IPS-20b (cell line): Measurements from ENCODE around the gene IL20.

Experiments
- H3K27ac ChIP-seq: one replicate; pipeline ENCODE4 v1.5.1; 2013; ENCODE audit warnings: low read length
- H3K27me3 ChIP-seq: 2 replicates; pipeline ENCODE4 v1.6.1; 2013; ENCODE audit warnings: mild to moderate bottlenecking, low read length, inconsistent platforms; ENCODE audit not compliant: insufficient read depth
- H3K36me3 ChIP-seq: 2 replicates; pipeline ENCODE4 v1.6.1; 2013; ENCODE audit warnings: low read depth, mild to moderate bottlenecking, inconsistent platforms, low read length, moderate library complexity; ENCODE audit not compliant: insufficient read depth
- H3K4me1 ChIP-seq: 2 replicates; pipeline ENCODE4 v1.6.1; 2013; ENCODE audit warnings: mild to moderate bottlenecking, control low read depth, inconsistent platforms, low read length, moderate library complexity; ENCODE audit not compliant: insufficient read depth
- H3K4me3 ChIP-seq: 2 replicates; pipeline ENCODE4 v1.5.1; 2013; ENCODE audit warnings: mild to moderate bottlenecking, low read length, inconsistent platforms
- H3K9ac ChIP-seq: 2 replicates; pipeline ENCODE4 v1.6.1; 2013; ENCODE audit warnings: low read depth, mild to moderate bottlenecking, inconsistent platforms, low read length, moderate library complexity
- H3K9me3 ChIP-seq: 2 replicates; pipeline ENCODE4 v1.6.1; 2013; ENCODE audit warnings: mild to moderate bottlenecking, low read depth, low read length, inconsistent platforms; ENCODE audit not compliant: insufficient read depth

IL20 gene

GRCh38 chr1:206896261-206896660, 30.8 kb downstream of the IL20 start:
- Histone ChIP-seq H3K36me3 (no peaks in the 10 kb centered on the region), H3K9ac (no peak overlapping the region), H3K9me3 (no peaks in the 10 kb centered on the region), H3K27ac (no peak overlapping the region), H3K27me3 (no peaks in the 10 kb centered on the region), H3K4me1 (no peaks in the 10 kb centered on the region; the same call in 1 of the 2 replicates), H3K4me3 (no peak overlapping the region)

DNA sequence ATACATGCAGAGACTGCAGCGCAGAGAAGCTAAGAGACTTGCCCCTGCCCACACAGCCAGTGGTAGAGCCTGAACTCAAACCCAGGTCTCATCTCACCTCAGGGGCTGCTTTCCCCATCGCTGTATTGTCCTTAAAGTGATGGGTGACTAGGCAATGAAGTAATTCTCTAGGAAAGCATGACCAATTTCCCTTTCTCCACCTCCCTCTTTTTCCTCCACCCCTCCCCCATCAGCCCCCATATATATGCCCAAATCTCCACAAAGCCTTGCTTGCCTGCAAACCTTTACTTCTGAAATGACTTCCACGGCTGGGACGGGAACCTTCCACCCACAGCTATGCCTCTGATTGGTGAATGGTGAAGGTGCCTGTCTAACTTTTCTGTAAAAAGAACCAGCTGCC, 31.8 kb downstream of the IL20 start, which contains the start of gene IL24:
TSS of gene IL24 (plus strand) at position 269 of the 400 bp plus-strand sequence. CDS start 390 bp downstream, outside the sequence.
- H3K36me3 ChIP-seq = no peaks in the 10 kb centered on the region
- H3K9ac ChIP-seq = no peak within 1 kb of the TSS
- H3K27me3 ChIP-seq = no peaks in the 10 kb centered on the region
- H3K4me3 ChIP-seq = no peak within 1 kb of the TSS
- no peaks in the 10 kb centered on the region for H3K9me3 ChIP-seq
- H3K4me1 ChIP-seq = no peaks in the 10 kb centered on the region; the same call in 1 of the 2 replicates
- no peak within 1 kb of the TSS for H3K27ac ChIP-seq

DNA sequence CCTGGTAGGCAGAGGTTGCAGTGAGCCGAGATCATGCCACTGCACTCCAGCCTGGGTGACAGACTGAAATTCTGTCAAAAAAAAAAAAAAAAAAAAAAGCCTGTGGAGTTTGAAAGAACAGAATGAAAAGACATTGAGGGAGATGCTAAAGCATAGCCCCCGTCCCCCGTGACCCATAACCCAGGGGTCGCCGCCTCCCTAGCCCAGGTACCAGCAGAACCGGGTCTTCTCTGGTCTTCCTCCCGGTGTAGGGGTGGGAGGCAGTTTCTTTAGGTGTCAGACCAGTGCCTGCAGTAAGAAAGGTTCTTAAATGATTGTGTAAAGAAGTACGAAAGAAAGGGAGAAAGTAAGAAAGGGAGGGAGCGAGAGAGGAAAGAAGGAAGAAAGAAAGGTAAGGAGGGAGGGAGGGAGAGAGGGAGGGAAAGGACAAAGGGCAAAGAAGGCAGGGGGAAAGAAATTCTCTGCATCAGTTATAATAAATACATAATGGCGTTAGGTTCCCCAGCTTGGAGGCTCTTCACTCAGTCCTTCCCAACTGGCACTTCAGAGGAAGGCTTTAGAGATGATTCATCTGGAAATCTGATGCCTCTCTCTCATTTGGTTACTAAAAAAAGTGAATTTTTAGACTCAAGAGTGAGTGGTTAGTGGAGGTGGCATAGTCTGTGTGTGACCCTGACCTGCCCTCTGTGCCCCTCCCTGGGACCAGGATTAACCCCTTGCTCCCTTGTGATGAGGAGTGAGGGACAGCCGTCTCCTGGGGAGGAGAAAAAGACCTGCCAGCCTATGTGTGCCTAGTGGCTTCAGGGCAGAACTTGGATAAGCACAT, 32.9 kb downstream of the IL20 start:
- Histone ChIP-seq H3K9ac (no peak overlapping the region), H3K27me3 (no peaks in the 10 kb centered on the region), H3K4me3 (no peak overlapping the region), H3K9me3 (no peaks in the 10 kb centered on the region), H3K4me1 (no peaks in the 10 kb centered on the region; the same call in 1 of the 2 replicates), H3K27ac (no peak overlapping the region), H3K36me3 (no peaks in the 10 kb centered on the region)

GRCh38 chr1:206898915-206899431, 33.5 kb downstream of the IL20 start:
- no peaks in the 10 kb centered on the region for H3K36me3 ChIP-seq
- H3K4me1 ChIP-seq = no peaks in the 10 kb centered on the region; the same call in 1 of the 2 replicates
- no peaks in the 10 kb centered on the region for H3K27me3 ChIP-seq
- no peak overlapping the region for H3K27ac ChIP-seq
- no peaks in the 10 kb centered on the region for H3K9me3 ChIP-seq
- no peak overlapping the region for H3K4me3 ChIP-seq
- no peak overlapping the region for H3K9ac ChIP-seq

DNA sequence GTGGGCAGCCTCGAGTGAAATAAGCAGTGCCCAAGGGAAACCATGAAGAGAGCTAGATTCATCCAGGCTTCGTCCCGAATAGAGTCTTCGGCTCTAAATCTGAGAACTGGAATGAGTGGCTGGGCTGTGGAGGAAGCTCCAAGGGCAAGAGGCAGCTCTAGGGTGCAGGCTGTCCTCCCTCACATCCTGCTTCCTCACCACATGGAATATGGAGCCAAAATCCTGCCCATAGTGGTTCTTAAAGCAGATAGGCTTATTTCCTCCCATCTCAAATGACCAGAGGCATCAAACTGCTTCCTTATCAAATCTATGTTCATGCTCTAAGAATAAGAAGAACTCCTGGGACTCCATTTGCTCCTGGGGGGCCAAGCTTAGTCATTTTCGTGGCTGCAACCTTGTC, 34.3 kb downstream of the IL20 start:
- Histone ChIP-seq H3K9ac (no peak overlapping the region), H3K27me3 (no peaks in the 10 kb centered on the region), H3K27ac (no peak overlapping the region), H3K36me3 (no peaks in the 10 kb centered on the region), H3K9me3 (no peaks in the 10 kb centered on the region), H3K4me1 (no peaks in the 10 kb centered on the region; the same call in 1 of the 2 replicates), H3K4me3 (no peak overlapping the region)

DNA sequence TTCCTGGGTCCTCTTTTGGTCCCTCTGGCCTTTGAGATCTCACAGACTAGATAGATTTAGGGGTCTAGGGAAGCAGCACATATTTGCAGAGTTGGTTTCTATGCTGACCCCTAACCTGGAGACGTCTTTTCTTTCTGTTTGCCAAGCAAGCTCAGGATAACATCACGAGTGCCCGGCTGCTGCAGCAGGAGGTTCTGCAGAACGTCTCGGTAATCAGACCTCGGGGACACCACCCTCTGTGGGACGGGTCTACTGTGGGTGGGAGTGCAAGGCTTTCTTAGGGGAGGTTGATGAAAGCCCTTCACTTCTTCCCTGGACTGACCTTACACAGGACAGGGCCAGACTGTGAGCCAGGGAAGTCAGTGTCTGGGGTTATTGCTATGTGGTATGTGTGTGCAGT, 34.7 kb downstream of the IL20 start:
- no peaks in the 10 kb centered on the region for H3K36me3 ChIP-seq
- no peaks in the 10 kb centered on the region for H3K9me3 ChIP-seq
- no peaks in the 10 kb centered on the region for H3K27me3 ChIP-seq
- no peaks in the 10 kb centered on the region; the same call in 1 of the 2 replicates for H3K4me1 ChIP-seq
- no peak overlapping the region for H3K9ac ChIP-seq
- H3K4me3 ChIP-seq = no peak overlapping the region
- no peak overlapping the region for H3K27ac ChIP-seq

DNA sequence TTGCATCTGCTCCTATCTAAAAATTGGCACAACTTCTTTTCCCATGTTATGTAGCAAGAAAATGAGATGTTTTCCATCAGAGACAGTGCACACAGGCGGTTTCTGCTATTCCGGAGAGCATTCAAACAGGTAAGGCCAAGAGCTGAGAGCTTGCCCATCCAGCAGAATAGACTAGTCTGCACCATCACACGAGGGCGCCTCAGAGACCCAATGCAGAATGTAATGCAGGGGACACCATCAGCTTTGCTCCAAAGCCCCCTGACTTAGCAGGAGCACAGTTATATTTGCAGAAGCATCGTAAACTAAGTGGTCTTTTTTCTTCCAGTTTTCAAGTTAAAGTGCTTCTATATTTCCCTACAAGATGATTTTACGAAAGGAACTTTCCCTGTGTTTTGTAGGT, 36.5 kb downstream of the IL20 start:
- H3K4me1 ChIP-seq = no peaks in the 10 kb centered on the region; the same call in 1 of the 2 replicates
- no peak overlapping the region for H3K9ac ChIP-seq
- no peak overlapping the region for H3K27ac ChIP-seq
- H3K4me3 ChIP-seq = no peak overlapping the region
- H3K9me3 ChIP-seq = no peaks in the 10 kb centered on the region
- H3K36me3 ChIP-seq = no peaks in the 10 kb centered on the region
- H3K27me3 ChIP-seq = no peaks in the 10 kb centered on the region

GRCh38 chr1:206902702-206903101, 37.3 kb downstream of the IL20 start:
- no peaks in the 10 kb centered on the region for H3K36me3 ChIP-seq
- H3K9me3 ChIP-seq = no peaks in the 10 kb centered on the region
- no peak overlapping the region for H3K9ac ChIP-seq
- no peaks in the 10 kb centered on the region; the same call in 1 of the 2 replicates for H3K4me1 ChIP-seq
- H3K4me3 ChIP-seq = no peak overlapping the region
- H3K27ac ChIP-seq = no peak overlapping the region
- peaks cover 7% of the 10 kb centered on the region for H3K27me3 ChIP-seq

GRCh38 chr1:206903687-206904086, 38.3 kb downstream of the IL20 start:
- Histone ChIP-seq H3K4me3 (no peak overlapping the region), H3K27ac (no peak overlapping the region), H3K9me3 (no peaks in the 10 kb centered on the region), H3K27me3 (peaks cover 17% of the 10 kb centered on the region), H3K36me3 (no peaks in the 10 kb centered on the region), H3K9ac (no peak overlapping the region), H3K4me1 (peaks cover 1% of the 10 kb centered on the region; the same call in 1 of the 2 replicates)

DNA sequence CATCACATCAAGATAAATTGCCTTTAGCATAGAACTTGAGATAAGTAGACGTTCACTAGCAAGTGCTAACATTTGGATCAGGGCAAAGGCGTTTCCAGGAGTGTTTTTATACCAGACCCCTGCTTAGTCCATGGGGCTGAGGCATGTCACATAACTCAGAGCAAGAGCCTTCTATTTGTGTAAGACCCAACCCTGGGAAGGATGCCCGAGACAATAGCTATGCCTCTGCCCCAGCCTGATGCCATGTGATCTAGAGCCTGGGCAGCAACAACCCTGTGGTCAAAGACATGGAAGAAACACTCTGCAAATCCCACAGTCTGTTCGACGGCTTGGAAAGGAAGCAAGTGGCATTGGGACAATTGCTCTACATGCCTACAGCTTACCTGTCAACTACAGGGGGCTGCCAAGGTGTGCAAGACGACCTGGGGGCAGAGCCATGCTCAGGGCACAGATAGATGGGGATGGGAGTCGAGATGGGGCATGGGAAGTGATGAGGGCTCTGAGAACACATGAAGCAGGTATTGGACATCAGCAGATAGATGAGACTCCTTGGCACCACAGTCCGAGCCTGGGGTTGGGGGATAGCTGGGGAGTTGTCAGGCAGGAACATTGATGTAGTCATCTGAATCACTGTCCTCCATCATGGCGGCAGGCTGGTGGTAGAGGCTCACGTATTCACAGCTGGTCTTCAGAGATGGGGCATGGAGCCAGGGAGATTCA, 39.2 kb downstream of the IL20 start:
- H3K4me3 ChIP-seq = no peak overlapping the region
- 0 out of 2 replicates have a peak, but pooled peaks cover 5% of the 10 kb centered on the region for H3K4me1 ChIP-seq
- no peaks in the 10 kb centered on the region for H3K36me3 ChIP-seq
- H3K9ac ChIP-seq = no peak overlapping the region
- H3K9me3 ChIP-seq = no peaks in the 10 kb centered on the region
- H3K27me3 ChIP-seq = peaks cover 26% of the 10 kb centered on the region
- H3K27ac ChIP-seq = no peak overlapping the region

- no peak overlapping the region for H3K9ac ChIP-seq
- H3K27me3 ChIP-seq = peaks cover 35% of the 10 kb centered on the region
- H3K36me3 ChIP-seq = no peaks in the 10 kb centered on the region
- H3K4me3 ChIP-seq = no peak overlapping the region
- H3K4me1 ChIP-seq = 0 out of 2 replicates have a peak, but pooled peaks cover 5% of the 10 kb centered on the region
- H3K27ac ChIP-seq = no peak overlapping the region
- no peaks in the 10 kb centered on the region for H3K9me3 ChIP-seq
These were observed 40.1 kb downstream of the IL20 start for GRCh38 chr1:206905295-206906164.
